OCI-LY1 (cell line): ENCODE data around the gene FOXK1.

Experiments
- H2AFZ ChIP-seq: fragments of 200-600 bp; sonication (generic), shearing (Covaris generic); 2 replicates; pipeline ENCODE4 v1.6.0; 2014; ENCODE audit warnings: antibody characterized with exemption, mild to moderate bottlenecking, low read length
- H3F3A ChIP-seq: fragments of 200-600 bp; sonication (generic), shearing (Covaris generic); 2 replicates; pipeline ENCODE4 v1.6.0; 2014; ENCODE audit warnings: mild to moderate bottlenecking, antibody characterized with exemption, low read length, moderate library complexity; ENCODE audit not compliant: insufficient read depth
- H3K27ac ChIP-seq: fragments of 200-600 bp; sonication (generic); 2 replicates; pipeline ENCODE4 v1.5.1; 2014; ENCODE audit warnings: low read length, mixed run types, mild to moderate bottlenecking, low read depth; ENCODE audit not compliant: poor library complexity, severe bottlenecking
- H3K27me3 ChIP-seq: fragments of 200-600 bp; sonication (generic); 2 replicates; pipeline ENCODE4 v1.6.0; 2014; ENCODE audit warnings: antibody characterized with exemption, mild to moderate bottlenecking, low read length, moderate library complexity; ENCODE audit not compliant: insufficient read depth
- H3K36me3 ChIP-seq: fragments of 200-600 bp; sonication (generic); 2 replicates; pipeline ENCODE4 v1.6.1; 2014; ENCODE audit warnings: mild to moderate bottlenecking, antibody characterized with exemption, low read length, moderate library complexity, mixed read lengths; ENCODE audit not compliant: insufficient read depth
- H3K4me1 ChIP-seq: fragments of 200-600 bp; sonication (generic); 2 replicates; pipeline ENCODE4 v1.5.1; 2014; ENCODE audit warnings: mild to moderate bottlenecking, low read length, moderate library complexity; ENCODE audit not compliant: insufficient read depth, severe bottlenecking
- H3K4me2 ChIP-seq: fragments of 200-600 bp; sonication (generic), shearing (Covaris generic); 2 replicates; pipeline ENCODE4 v1.6.1; 2014; ENCODE audit warnings: low read length
- H3K4me3 ChIP-seq: fragments of 200-600 bp; sonication (generic); 2 replicates; pipeline ENCODE4 v1.5.1; 2014; ENCODE audit warnings: low read length, low read depth, mild to moderate bottlenecking, mixed read lengths; ENCODE audit not compliant: poor library complexity, severe bottlenecking
- H3K79me2 ChIP-seq: fragments of 200-600 bp; shearing (Covaris generic); 2 replicates; pipeline ENCODE4 v1.6.1; 2016; ENCODE audit warnings: mixed run types, low read length, mixed read lengths; ENCODE audit not compliant: insufficient read depth
- H3K9ac ChIP-seq: fragments of 200-600 bp; sonication (generic), shearing (Covaris generic); 2 replicates; pipeline ENCODE4 v1.6.1; 2014; ENCODE audit warnings: mild to moderate bottlenecking, low read length, mixed read lengths
- H3K9me2 ChIP-seq: fragments of 200-600 bp; sonication (generic), shearing (Covaris generic); 2 replicates; pipeline ENCODE4 v1.6.1; 2014; ENCODE audit warnings: low read depth, mild to moderate bottlenecking, low read length, mixed read lengths
- H3K9me3 ChIP-seq: fragments of 200-600 bp; shearing (Covaris generic); 2 replicates; pipeline ENCODE4 v1.6.1; 2014; ENCODE audit warnings: low read length, mixed read lengths
- H4K20me1 ChIP-seq: fragments of 200-600 bp; sonication (generic), shearing (Covaris generic); 2 replicates; pipeline ENCODE4 v1.6.0; 2016; ENCODE audit warnings: mild to moderate bottlenecking, low read length; ENCODE audit not compliant: insufficient read depth
- EZH2 ChIP-seq: fragments of 200-600 bp; sonication (generic), shearing (Covaris generic); IDR thresholded peaks from 2 replicates; pipeline ENCODE4 v1.8.0; 2017; ENCODE audit warnings: borderline replicate concordance, mixed run types, mild to moderate bottlenecking, antibody characterized with exemption, low read length, moderate library complexity, mixed read lengths
- TF ChIP-seq, protein P1 (sequence below): fragments of 200-600 bp; sonication (generic), shearing (Covaris generic); IDR thresholded peaks from 2 replicates; pipeline ENCODE4 v1.5.1; 2017; ENCODE audit warnings: mild to moderate bottlenecking, antibody characterized with exemption, low read length, moderate library complexity, mixed read lengths

Gene FOXK1

DNA sequence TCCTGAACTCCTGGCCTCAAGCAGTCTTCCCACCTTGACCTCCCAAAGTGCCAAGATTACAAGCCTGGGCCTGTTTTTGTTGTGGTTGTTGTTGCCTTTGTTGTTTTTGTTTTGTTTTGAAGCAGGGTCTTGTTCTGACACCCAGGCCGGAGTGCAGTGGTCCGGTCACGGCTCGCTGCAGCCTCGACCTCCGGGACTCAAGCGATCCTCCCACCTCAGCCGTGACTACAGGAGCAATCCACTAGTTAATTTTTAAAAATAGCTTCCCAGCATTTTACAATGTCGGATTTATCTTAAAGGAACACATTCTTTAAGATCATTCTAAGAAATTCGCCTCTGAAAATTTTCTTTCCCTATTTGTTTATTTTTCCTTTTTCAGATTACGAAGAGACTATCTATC is 65.7 kb downstream of the FOXK1 start:
- Histone ChIP-seq H3F3A (no peaks in the 10 kb centered on the region), H3K27ac (peak overlapping the region; percentile 21), H3K4me1 (peaks cover 34% of the 10 kb centered on the region), H3K27me3 (no peaks in the 10 kb centered on the region), H3K4me3 (no peak overlapping the region), H4K20me1 (no peaks in the 10 kb centered on the region), H2AFZ (no peak overlapping the region), H3K9me3 (no peaks in the 10 kb centered on the region), H3K4me2 (no peak overlapping the region), H3K36me3 (peaks cover 16% of the 10 kb centered on the region; the same call in 1 of the 2 replicates), H3K9me2 (no peaks in the 10 kb centered on the region), H3K79me2 (no peaks in the 10 kb centered on the region), H3K9ac (no peak overlapping the region)
- TF ChIP-seq, protein P1, sequence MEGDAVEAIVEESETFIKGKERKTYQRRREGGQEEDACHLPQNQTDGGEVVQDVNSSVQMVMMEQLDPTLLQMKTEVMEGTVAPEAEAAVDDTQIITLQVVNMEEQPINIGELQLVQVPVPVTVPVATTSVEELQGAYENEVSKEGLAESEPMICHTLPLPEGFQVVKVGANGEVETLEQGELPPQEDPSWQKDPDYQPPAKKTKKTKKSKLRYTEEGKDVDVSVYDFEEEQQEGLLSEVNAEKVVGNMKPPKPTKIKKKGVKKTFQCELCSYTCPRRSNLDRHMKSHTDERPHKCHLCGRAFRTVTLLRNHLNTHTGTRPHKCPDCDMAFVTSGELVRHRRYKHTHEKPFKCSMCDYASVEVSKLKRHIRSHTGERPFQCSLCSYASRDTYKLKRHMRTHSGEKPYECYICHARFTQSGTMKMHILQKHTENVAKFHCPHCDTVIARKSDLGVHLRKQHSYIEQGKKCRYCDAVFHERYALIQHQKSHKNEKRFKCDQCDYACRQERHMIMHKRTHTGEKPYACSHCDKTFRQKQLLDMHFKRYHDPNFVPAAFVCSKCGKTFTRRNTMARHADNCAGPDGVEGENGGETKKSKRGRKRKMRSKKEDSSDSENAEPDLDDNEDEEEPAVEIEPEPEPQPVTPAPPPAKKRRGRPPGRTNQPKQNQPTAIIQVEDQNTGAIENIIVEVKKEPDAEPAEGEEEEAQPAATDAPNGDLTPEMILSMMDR, result no peak
- no peak for TF ChIP-seq EZH2

DNA sequence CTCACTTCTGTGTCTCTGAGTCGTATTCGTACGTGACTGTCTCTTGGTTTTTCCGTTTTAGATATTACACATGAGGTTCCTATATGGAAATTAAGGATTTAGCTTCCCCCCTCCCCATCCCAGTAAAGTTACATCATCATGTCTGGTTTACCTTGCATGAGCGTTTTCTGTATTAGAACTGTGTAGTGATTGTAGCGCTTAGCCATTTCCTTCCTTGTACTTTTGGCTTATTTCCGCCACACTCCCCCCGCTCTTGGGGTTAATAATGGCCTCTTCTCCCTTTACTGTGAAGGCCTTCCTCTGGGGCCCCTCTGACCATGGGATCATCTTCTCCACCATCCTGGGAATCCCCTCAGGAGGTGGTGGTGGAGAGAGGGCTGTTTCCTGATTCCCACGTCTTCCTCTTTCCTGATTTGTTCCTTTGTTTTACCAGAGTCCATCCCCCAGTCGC is 66.2 kb downstream of the FOXK1 start:
- H3K9me3 ChIP-seq, result no peaks in the 10 kb centered on the region
- peaks cover 14% of the 10 kb centered on the region; the same call in 1 of the 2 replicates for H3K36me3 ChIP-seq
- peak overlapping the region; percentile 21 for H3K27ac ChIP-seq
- no peak overlapping the region for H3K9ac ChIP-seq
- no peaks in the 10 kb centered on the region for H3K27me3 ChIP-seq
- no peaks in the 10 kb centered on the region for H3K79me2 ChIP-seq
- no peaks in the 10 kb centered on the region for H4K20me1 ChIP-seq
- no peak overlapping the region for H3K4me2 ChIP-seq
- no peak overlapping the region for H3K4me3 ChIP-seq
- peaks cover 34% of the 10 kb centered on the region for H3K4me1 ChIP-seq
- no peak overlapping the region for H2AFZ ChIP-seq
- H3F3A ChIP-seq, result no peaks in the 10 kb centered on the region
- TF ChIP-seq EZH2, result no peak
- TF ChIP-seq, protein P1, result no peak
- H3K9me2 ChIP-seq, result no peaks in the 10 kb centered on the region

DNA sequence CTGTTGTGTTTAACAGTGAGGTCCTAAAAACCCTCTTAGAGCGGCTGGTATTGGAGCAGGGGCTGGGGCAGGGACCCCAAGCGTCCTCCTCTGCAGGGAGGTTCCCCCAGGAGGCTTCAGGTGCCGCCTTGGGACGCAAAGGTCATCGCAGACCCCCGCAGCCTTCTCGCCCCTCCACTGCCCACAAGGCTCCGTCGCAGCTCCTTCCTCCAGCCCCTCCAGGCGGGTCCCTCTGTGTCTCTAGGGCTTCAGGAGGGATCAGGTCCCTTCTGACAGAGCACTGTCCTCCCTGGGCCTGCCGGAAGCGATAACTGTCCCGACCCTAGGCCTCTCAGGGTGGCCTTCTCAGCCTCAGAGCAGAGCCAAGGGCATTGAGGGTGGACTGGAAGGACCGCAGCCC is 67.3 kb downstream of the FOXK1 start:
- H3K4me3 ChIP-seq, result no peak overlapping the region
- H3K4me2 ChIP-seq, result no peak overlapping the region
- no peaks in the 10 kb centered on the region for H3K79me2 ChIP-seq
- H4K20me1 ChIP-seq, result no peaks in the 10 kb centered on the region
- TF ChIP-seq, protein P1, result no peak
- no peak for TF ChIP-seq EZH2
- H2AFZ ChIP-seq, result no peak overlapping the region
- no peak overlapping the region for H3K27ac ChIP-seq
- H3K9me2 ChIP-seq, result no peaks in the 10 kb centered on the region
- H3K27me3 ChIP-seq, result no peaks in the 10 kb centered on the region
- peaks cover 29% of the 10 kb centered on the region for H3K4me1 ChIP-seq
- no peak overlapping the region for H3K9ac ChIP-seq
- no peaks in the 10 kb centered on the region for H3K9me3 ChIP-seq
- peaks cover 18% of the 10 kb centered on the region for H3K36me3 ChIP-seq
- H3F3A ChIP-seq, result no peaks in the 10 kb centered on the region
